GM19395 (cell line): Measurements from ENCODE around the gene ELAVL3.
"Not testable (repeated sequence)": the region's sequence is repeated elsewhere in the genome, so short reads cannot be mapped to it uniquely, and the experiment has no call there.

Experiments
- ATAC-seq: cut with Tn5 transposase; IDR thresholded peaks from one replicate; pipeline ENCODE4 v1.9.1; 2021; ENCODE audit warnings: mild to moderate bottlenecking, moderate library complexity; ENCODE audit not compliant: unreplicated experiment

ELAVL3 gene

DNA sequence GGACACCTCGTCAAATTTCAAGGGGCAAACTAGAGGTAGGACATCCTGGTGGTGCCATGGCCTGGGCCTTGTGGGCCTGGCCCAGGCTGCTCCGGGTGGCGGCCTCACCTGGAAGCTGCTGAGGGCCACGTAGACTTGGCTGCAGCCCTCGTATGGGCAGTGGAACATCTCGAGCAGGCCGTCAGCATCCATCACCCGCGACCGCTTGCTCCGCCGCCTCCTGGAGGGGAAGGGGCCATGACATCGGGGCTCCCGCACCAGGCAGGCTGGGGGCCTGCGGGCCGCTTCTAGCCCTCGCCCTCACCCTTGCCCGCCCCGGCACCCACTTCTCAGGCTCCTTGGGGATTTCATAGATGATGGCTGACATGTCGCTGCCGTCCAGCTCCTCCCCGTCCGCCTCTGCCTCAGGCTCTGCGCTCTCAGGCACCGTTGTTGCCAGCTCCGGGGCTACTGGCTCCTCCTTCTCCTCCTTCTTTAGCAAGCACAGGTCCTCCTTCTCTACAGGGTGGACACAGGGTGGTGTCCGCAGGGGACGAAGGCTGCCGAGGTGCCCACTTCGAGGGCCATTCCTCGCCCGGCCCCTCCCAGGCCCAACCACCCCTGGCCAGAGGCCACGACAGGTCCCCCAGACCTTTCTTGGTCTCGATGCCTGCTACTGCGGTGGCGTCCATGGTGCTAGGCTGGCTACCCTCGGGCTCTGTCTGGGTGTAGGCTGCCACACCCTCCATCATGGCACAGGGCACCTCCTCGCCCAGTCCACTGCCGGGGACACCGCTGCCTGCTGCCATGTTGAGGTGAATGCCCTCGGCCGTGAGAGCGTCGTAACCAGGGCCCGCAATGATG lies 6.0 kb upstream of the ELAVL3 start:
- ATAC-seq: no peak

DNA sequence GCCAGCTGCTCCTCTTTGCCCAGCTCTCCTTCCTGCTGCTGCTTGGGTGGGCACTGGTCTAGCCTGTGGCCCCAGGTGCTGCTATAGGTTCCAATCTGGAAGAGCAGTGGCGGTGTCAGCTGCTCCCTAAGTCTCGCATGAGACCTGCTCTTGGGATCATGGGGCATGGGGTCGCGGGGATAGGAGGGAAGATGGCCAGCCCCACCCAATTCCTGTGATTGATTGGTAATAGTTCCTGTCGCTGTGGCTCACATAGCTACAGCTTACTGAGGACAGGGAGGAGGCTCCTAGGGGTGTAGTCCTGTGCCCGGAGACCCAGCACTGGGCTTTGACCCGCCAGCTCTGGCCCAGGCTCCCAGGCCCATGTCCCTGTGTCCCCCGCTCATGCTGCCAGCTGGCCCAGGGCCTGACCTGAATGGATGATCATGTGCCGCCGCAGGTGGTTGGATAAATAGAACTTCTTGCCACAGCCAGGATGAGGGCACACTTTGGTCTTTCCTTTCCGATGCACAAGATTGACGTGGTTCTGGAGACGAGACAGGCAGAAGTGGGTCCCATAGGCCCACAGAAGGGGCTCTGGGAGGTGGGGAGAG lies 4.5 kb upstream of the ELAVL3 start:
- no peak for ATAC-seq

DNA sequence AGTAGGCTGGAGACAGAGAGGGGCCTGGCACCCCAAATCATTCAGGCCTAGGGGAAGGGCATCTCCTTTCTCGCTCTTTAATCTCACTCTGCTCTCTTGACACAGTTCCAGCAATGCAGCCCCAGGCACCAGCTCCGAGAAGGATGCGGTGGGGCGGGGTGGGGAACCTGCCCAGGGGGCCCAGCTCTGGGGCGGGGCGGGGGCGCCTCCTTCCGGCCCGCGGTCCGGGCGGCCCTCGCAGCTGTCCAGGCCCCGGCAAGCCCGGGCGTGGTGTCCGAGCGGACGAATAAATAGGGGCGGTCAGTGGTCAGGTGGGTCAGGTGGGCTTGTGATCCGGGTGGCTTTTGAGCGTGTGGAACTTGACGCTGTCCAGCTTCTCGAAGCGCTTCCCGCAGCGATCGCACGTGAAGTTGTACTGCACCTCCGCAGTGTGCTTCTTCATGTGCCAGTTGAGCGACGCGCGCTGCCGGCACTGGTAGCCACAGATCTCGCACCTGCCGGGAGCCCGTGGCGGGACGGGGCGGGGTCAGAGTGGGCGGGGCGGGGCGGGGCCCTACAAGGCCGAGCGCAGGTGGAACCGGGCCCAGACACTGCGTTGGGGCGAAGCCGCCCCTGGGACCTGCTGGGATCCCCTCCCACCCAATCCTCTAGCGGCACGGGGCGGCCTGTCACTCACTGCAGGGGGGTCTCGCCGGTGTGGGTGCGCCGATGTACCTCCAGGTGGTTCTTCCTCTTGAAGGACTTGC lies 2.7 kb upstream of the ELAVL3 start:
- no peak for ATAC-seq

DNA sequence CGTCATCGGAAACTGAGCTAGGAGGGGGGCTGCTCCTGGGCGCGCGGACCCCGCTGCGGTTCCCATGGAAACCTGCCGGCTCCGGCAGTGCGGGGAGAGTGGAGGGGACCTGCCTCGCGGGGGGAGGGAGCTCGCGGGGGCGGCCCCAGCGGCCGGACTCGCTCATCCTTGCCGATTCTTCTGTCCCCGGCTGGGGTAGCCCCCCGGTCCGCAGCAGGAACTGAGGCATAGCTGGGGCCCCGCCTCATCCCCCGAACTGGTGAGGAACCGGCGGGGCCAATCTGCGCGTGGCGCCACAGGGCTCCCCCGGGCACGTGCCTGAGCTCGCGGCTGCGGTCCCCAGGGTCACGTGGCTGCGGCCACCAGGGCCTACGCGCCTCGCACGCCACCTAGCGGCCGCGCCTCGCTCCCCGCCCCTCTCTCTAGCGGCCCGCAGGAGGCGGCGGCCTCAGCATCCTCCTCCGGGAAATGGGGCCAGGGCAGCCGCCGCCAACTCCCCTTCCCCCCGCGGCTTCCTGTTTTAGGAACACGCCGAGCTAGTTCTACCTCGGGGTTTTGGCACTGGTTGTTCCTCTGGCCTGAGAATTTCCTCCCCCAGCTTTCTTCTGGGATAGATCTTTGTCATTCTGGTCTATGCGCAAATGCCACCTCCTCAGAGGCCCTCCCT lies 1.7 kb upstream of the ELAVL3 start:
- peak; percentile 63 for ATAC-seq

DNA sequence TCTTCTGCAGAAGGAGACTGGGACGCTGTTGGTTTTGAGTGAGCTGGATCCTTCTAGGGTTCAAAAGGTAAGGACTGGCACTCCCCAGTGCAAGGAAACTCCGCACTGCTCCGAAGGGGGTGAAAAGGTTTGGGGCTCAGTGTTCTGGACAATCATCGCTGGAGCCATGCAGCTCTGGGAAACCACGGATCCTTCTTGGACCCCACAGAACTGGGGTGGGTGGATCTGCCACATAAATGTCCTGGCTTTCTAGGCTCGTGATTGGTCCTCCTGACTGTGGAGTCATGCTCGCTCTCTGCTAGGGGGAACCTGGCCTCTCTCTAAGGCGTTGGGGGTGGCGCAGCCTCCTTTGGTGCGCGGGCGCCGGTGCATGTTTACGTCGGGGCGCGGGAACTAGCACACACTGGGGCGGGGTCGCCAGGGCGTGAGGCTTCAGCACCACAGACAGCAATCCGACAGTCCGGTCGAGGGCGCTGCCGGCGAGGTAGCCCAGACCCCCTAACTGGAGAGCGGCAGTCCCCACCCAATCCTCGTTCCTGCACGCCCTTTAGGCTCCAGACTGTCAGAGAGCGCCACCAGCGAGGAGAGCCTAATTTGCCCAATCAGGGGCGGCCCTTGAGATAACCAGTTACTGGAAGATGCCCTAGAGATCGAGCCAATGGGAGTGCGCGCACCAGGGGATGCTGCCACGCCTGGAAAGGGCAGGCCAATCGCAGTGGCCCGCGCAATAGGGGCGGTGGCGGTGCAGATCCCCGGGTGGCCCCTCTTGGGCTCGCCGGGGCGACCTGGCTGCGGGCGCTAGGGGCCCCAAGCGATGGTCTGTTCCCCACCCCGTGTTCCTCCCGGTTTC lies 913 bp upstream of the ELAVL3 start:
- ATAC-seq: peak; percentile 53

DNA sequence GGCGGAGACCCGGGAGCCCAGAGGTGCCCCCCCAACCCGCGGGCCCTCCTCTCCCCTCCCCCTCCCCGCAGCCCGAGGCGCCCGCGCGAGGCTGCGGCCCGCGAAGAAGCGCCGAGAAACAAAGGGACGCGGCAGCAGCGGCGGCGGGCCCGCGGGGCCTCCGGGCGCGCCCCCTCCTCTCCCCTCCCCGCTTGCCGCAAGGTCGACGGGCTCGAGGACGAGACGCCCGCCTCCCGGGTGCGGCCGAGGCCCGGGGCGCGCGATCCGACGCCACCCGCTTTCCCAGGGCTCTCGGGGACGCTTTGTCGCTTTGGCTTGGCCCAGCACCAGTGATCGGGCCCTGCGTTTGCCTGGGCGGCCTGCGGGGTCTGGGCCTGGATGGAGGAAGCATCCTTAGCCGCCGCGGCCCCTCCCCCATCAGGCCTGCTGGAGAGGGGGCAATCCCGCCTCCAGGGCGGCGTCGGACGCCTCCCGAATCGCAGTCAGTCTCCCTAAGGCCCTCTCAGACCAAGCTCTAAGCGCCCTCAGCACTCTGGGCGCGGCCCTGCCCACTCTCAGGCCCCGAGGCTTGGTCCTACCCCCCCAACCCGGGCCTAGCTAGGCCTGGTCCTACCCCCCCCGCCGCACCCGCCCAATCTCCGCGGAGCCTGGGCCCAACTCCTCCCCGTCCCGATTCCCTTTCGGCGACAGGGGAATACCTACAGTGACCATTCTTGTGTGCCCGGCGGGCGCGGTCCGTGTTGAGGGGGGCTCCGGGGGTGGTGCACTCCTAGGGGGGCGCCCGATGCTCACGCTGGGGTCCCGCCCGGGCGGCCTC lies 740 bp downstream of the ELAVL3 start:
- ATAC-seq: no peak

DNA sequence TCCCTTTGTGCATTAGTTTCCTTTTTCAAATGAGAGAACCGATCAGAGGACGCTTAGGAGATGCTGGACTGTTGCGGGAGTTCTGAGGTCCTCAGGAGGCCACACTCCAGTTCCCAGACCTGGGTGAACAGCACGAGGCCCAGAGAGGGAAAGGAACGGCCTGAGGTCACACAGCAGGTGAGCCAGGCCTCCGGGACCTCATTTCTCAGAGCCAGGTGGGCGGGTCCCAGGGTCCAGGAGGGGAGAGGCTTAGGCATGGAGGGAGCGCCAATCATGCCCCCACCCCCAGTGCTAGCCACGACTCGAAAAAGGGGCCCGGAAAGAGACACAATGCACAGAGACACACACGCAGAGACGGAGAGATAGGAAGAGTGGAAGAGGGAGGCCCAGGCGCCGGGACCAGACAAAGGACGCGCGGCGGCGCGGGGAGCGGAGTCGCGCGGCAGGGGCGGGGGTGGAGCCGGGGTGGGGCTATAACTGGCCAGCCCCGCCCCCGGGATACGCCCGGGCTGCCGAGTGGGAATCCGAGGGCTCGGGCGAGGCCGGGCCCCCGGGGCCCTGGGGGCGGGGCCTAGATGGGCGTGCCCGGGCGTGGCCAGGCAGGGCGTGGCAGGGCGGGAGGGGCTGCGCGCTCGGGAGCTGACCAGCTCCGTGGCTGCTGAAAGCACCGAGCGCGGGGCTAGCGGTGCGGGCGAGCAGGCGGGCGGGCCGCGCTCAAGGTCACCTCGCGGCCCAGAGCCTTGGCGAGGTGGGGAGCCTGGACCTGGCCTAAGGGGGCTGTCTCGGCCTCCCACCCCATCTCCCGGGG lies 1.6 kb downstream of the ELAVL3 start:
- ATAC-seq: no peak

DNA sequence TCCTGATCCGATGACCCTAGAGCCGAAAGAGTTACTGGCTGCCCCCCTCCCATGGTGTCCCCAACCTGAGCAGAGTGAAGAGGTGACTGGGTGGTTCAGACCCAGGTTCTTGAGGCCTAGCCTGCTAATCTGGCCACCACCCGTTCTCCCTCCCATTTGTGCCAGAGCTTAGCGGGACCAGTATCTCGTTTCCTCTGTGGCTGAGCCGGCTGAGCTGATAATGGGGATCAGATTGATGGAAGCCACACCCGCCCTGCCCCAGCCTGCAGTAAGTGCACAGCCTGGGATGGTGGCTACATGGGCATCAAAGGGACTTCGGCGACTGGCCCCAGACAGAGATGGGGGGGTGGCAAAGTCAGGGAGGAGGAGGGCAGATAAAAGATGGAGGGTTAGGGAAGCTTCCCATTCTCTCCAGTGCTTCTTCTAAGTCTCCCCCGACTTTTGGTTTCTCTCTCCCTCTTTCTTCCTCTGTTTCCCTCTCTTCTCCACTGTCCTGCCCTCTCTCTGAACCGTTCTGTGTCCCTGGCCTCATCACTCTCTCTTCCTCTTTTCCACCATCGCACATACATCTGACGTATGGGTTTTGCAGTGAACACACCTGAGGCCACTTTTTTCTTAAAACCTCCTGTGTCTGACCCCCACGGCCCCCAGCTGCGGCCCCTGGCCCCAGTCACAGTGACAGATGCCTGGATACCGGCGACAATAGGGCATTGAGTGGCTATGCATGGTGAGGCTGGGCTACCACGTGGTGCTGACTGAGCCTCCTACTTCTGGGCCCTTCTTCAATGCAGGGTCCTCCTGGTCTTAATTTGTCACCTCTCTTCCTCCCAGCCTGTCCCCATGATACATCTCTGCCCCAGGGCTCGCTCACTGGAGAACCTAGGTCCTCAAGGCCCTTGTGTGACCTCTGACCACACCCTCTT lies 2.4 kb downstream of the ELAVL3 start:
- no peak for ATAC-seq

DNA sequence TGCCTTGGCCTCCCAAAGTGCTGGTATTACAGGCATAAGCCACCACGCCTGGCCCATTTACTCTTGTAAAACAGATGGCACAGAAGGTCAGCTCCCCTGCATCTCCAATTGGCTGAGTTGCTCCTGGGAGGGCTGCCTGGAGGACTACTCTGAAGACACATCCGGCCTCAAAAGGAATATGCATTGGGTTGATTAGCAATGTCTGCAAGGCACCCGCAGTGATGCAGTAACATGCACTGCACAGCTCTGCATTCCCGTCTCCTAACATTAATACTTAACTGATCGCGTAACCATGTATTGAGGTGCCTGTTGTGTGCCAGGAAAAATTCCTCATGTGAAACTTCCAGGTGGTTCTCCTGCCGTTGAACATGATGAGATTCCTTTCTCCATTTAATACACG lies 5.0 kb downstream of the ELAVL3 start:
- no peak for ATAC-seq

DNA sequence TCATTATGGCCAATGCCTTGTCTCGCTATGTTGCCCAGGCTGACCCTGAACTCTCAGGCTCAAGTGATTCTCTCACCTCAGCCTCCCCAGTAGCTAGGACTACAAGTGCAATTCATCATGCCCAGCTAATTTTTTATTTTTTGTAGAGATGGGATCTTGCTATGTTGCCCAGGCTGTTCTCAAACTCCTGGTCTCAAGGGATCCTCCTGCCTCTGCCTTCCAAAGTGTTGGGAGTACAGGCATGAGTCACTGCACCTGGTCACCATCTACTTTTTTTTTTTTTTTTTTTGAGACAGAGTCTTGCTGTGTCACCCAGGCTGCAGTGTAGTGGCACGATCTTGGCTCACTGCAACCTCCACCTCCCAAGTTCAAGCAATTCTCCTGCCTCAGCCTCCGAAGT lies 5.5 kb downstream of the ELAVL3 start:
- ATAC-seq: not testable (repeated sequence)

DNA sequence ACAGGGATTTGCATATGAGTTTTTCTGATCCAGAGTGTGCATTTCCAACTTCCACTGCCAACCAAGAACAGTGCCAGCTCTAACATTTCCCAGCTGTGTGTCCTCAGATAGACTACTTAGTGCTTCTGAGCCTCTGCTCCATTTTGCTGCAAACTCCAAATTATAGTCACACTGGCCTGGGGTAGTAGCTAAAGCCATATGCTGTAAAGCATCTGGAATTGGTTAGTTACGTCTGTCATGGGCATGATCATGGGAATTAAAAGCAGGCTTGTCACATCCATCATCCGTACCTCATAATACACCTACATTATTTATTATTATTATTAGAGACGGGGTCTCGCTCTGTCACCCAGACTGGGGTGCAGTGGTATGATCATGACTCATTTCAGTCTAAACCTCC lies 7.1 kb downstream of the ELAVL3 start:
- ATAC-seq: no peak

DNA sequence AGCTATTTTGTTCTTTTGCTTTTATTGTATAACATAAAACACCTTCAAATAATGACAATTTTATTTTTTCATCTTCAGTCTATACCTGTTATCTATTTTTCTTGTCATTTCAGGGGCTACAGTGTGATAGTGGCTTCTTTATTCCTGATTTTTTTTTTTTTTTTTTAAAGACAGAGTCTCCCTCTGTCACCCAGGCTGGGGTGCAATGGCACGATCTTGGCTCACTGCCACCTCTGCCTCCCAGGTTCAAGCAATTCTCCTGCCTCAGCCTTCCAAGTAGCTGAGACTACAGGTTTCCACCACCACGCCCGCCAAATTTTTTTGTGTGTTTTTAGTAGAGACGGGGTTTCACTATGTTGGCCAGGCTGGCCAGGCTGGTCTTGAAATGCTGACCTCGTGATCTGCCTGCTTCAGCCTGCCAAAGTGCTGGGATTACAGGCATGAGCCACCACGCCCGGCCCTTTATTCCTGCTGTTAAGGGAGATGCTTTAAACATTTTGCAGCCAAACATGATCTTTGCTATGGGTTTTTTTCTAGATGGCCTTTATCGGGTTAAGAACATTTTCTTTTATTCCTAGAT lies 12.5 kb downstream of the ELAVL3 start:
- not testable (repeated sequence) for ATAC-seq

DNA sequence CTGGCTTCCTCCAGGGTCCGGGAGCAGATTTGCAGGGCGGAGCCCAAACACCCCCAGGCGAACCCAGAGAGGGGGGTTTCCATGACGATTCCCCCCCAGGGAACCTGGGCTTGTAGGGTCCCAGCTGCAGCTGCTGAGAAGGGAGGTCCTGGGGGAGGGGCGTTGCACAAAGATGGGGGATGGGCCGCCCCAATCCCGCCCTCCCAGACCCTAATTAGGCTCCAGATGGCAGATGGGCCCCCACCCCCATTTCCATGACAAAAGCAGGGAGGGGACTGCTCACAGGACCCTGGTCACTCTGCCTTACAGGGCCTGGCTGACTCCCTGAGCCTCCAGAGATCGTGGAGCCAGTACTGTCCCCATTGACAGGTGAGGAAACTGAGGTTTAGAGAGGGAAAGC lies 15.2 kb downstream of the ELAVL3 start:
- ATAC-seq: no peak

DNA sequence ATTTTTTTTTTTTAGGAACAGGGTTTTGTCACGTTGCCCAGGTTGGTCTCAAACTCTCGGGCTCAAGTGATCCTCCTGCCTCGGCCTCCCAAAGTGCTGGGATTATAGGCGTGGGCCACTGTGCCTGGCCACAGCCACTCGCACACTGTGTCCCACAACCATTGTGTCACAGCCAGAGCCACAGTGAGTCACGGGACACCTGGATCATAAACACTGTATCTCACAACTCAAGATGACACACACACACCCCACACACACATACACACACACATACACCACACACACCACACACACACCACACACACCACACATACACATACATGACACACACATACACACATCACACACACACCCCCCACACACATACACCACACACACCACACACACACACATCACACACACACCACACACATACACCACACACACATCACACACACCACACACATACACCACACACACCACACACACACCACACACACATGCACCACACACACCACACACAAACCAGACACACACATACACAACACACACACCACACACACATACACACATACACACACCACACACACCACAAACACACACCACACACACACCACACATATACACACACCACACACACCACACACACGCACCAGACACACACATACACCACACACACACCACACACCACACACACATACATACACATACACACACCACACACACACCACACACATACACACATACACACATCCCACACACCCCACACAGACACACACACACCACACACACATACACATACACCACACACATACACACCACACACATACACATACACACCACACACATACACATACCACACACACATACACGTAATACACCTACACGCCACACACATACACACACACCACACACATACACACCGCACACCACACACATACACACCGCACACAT lies 16.2 kb downstream of the ELAVL3 start:
- ATAC-seq: no peak

DNA sequence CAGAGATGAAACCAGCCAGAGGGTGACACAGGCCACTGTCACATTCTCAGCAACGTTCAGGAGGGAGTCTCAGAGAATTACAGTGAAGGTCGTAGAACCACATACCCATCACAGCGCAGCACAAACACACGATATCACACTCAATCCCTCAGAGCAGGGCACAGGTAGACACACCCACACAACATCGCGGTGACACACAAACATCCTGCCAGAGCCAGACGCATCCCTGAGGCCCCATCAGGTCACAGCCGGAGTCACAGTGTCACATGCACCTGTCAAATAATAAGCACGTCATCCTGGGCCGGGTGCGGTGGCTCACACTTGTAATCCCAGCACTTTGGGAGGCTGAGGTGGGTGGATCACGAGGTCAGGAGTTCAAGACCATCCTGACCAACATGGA lies 17.5 kb downstream of the ELAVL3 start:
- ATAC-seq: no peak

DNA sequence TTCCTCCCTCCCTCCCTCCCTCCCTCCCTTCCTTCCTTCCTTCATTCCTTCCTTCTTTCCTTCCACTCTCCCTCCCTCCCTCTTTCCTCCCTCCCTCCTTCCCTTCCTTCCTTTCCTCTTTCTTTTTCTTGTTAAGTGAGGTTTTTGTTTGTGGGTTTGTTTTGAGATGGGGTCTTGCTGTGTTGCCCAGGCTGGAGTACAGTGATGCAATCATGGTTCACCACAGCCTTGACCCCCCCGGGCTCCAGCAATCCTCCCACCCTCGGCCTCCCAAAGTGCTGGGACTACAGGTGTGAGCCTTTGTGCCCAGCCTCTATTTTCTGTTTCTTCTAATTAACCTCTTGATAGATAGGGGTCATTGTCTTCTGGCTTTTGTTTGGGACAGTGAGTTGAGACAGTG lies 19.4 kb downstream of the ELAVL3 start:
- ATAC-seq: no peak
